GM19452 (cell line): ENCODE measurements around the gene PTCH1.

Experiments
- ATAC-seq: cut with Tn5 transposase; IDR thresholded peaks from one replicate; pipeline ENCODE4 v1.9.1; 2021; ENCODE audit not compliant: unreplicated experiment

PTCH1 gene

GRCh38 chr9:95465115-95465514 lies 51.7 kb downstream of the PTCH1 start:
- ATAC-seq = no peak

- peak; percentile 4 for ATAC-seq
These were observed 53.4 kb downstream of the PTCH1 start for GRCh38 chr9:95463148-95464060.

- ATAC-seq = peak; percentile 96
These were observed 54.3 kb downstream of the PTCH1 start for GRCh38 chr9:95462249-95463147.

GRCh38 chr9:95461448-95462248 lies 55.1 kb downstream of the PTCH1 start:
- no peak for ATAC-seq

- ATAC-seq = no peak
These were observed 56.1 kb downstream of the PTCH1 start for GRCh38 chr9:95460518-95461164.

GRCh38 chr9:95459851-95460517 lies 56.8 kb downstream of the PTCH1 start:
- no peak for ATAC-seq

- ATAC-seq = no peak
These were observed 57.6 kb downstream of the PTCH1 start for GRCh38 chr9:95459178-95459577.

GRCh38 chr9:95458666-95459065 lies 58.1 kb downstream of the PTCH1 start:
- no peak for ATAC-seq

GRCh38 chr9:95457769-95458168 lies 59.0 kb downstream of the PTCH1 start:
- no peak for ATAC-seq

- no peak for ATAC-seq
These were observed 61.1 kb downstream of the PTCH1 start for GRCh38 chr9:95455714-95456113.

GRCh38 chr9:95452176-95452575 lies 64.6 kb downstream of the PTCH1 start:
- no peak for ATAC-seq

- ATAC-seq = no peak
These were observed 65.7 kb downstream of the PTCH1 start for GRCh38 chr9:95451065-95451426.

GRCh38 chr9:95450171-95451064 lies 66.4 kb downstream of the PTCH1 start:
- ATAC-seq = no peak

GRCh38 chr9:95449016-95449415 lies 67.8 kb downstream of the PTCH1 start:
- ATAC-seq = no peak

GRCh38 chr9:95447660-95448420 lies 68.9 kb downstream of the PTCH1 start:
- ATAC-seq = no peak

GRCh38 chr9:95446984-95447383 lies 69.8 kb downstream of the PTCH1 start:
- no peak for ATAC-seq

GRCh38 chr9:95446259-95446658 lies 70.5 kb downstream of the PTCH1 start:
- ATAC-seq = no peak

- no peak for ATAC-seq
These were observed 72.6 kb downstream of the PTCH1 start for GRCh38 chr9:95444160-95444559.
